ENCODE results near the gene ACTL8.

- no peak for TF ChIP-seq POLR2A (IDR thresholded peaks at IDR 0.05)
- TF ChIP-seq CTCF (IDR thresholded peaks at IDR 0.05) = no peak
- no peak for TF ChIP-seq EP300 (IDR thresholded peaks at IDR 0.05)
Measured at GRCh38 chr1:17736625-17737024, 18.5 kb upstream of the ACTL8 start.

Data from tibial nerve (tissue), 4 donors.